ENCODE measurements around the gene NKX2-8.

- TF ChIP-seq CTCF (IDR thresholded peaks at IDR 0.05) (no peak), POLR2A (IDR thresholded peaks at IDR 0.05) (no peak)
Measured at GRCh38 chr14:36579573-36580140, 2.8 kb downstream of the NKX2-8 start.
